Activated T-cell treated with anti-CD3 and anti-CD28 coated beads, Interleukin-2, amount 50 U/mL, for 1 hour (primary cell): Measurements from ENCODE around the gene MYLK4.

ENCODE experiments used
- DNase-seq: peaks from one replicate; pipeline ENCODE4 v3.0.0-alpha.2; 2020

The MYLK4 gene

DNA sequence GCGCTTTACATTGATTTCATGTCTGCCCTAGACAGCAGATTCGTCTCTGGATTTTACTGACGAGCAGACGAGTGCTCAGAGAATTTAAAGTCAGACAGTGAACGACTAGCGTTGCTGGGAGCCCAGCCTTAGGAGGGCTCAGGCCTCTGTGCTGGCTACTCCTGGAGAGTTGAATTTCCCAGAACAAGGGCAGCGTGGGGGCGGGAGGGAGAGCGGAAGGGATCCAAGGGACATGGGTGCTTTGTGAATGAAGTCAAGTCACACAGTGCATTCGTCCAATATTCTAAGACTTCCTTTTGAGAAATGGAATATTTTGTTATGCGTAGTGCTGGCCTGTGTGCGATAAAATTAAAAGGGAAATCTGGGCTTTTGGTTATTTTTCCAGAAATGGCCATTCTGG lies 126.5 kb downstream of the MYLK4 start:
- no peak for DNase-seq

DNA sequence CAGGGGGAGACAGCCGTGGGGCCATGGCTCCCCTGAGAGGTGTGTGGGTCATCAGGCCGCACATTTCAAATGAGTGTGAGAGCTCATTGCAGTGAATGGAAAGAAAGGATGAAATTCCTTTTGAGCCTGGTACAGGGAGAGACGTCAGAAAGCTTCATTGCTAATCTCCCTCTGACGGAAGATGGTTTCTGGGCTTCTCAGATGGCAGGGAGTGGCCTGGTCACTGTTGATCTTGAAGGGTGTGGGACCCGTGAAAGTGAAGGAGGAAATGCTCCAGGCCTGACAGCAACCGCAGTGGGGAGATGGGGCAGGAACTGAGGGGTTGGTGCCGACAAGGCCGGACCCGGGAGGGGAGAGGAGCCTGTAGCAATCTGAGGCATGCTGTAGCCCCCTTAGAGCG lies 127.4 kb downstream of the MYLK4 start:
- no peak for DNase-seq

DNA sequence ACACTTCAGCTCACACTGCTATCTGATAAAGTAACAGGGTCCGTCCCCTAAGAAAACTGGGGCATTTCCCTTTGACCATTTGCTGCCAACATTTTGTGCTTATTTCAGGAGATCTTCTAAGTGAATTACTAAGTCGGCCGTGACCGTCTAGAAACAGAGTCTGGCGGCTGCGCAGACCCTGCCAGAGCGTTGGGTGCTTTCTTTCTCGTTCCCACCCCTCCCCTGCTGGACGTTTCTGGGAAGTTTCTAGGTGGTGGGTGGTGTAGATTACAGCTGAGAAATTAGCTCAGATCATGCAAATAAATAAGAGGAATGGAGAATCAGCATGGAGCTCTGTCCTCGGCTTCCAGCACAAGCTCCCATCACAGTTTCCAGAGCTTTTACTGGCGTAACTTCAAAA lies 128.1 kb downstream of the MYLK4 start:
- no peak for DNase-seq

GRCh38 chr6:2619651-2620050 lies 131.1 kb downstream of the MYLK4 start:
- DNase-seq, result no peak

DNA sequence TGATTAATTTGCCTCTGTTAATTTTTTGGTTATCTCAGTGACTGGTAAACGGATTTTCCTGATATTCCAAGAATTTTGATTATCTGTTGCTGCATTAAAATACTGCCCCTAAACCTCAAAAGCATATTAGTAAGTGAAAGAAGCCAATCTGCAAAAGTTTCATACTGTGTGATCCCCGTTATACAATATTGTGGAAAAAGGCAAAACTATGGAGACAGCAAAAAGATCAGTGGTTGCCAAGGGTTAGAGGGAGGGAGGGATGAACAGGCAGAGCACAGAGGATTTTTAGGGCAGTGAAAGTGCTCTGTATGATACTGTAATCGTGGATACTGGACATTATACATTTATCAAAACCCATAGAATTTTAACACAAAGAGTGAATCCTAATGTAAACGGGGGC lies 133.0 kb downstream of the MYLK4 start:
- DNase-seq, result no peak

DNA sequence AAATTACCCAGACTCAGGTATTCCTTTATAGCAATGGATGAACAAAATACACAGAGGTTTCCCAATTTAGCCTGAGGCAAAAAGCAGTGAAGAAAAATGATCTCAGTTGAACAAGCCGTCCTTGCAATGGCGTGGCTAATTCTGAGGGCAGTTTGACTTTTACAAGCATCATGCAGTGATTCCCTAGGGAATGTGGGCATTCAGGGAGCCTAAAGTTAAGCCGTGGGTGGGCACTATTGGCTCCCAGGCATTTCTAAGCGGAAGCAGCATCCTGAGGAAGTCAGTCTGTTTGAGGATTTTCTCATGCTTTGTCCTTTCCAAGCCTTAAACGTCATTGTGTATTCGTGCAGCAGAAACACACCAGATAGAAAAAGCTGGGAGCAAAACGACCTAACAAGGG lies 133.9 kb downstream of the MYLK4 start:
- no peak for DNase-seq

- no peak for DNase-seq
Measured at GRCh38 chr6:2615251-2615650, 135.5 kb downstream of the MYLK4 start.

DNA sequence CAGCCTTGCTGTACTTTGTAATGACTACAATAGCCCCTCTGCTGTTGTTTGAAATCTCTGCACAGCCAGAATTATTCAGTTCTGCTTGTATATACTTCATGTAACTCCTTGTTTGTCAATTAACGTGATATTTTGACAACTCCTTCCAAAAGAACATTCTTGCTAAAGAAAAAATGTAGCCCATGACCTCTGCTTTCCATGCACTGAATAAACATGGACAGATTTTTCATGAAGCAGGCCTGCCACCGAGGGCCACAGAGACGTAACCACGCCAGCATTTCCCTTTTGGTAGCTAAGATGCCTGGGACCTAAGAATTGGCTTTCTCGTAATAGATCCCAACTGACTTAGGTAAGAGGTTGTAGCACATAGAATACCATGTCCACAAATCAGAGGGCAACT lies 135.9 kb downstream of the MYLK4 start:
- no peak for DNase-seq

- DNase-seq, result no peak
Measured at GRCh38 chr6:2614155-2614554, 136.6 kb downstream of the MYLK4 start.
